Tibial nerve (tissue), 4 donors: ENCODE data around the gene BRD7.

Experiments
- CTCF ChIP-seq, 5 experiments: fragments of 200-600 bp in 3 of 5; fragments of 450-650 bp in 2 of 5; sonication (generic) in 3 of 5; IDR thresholded peaks; one replicate each; pipeline ENCODE4 v1.5.1; 2016 to 2019; ENCODE audit warnings: antibody characterized with exemption in 5 of 5, mild to moderate bottlenecking in 3 of 5, moderate library complexity in 2 of 5
- EP300 ChIP-seq, 2 donors: sonication (generic); formaldehyde crosslinking; IDR thresholded peaks; one replicate each; pipeline ENCODE4 v1.6.1; 2017; ENCODE audit warnings: antibody characterized with exemption in 2 of 2, mild to moderate bottlenecking in 1 of 2
- POLR2A ChIP-seq, 2 donors: fragments of 450-650 bp; IDR thresholded peaks; one replicate each; pipeline ENCODE4 v1.6.1; 2017; ENCODE audit warnings: antibody characterized with exemption in 2 of 2, mild to moderate bottlenecking in 2 of 2, moderate library complexity in 2 of 2

- TF ChIP-seq CTCF (IDR thresholded peaks at IDR 0.05) (no peak), POLR2A (IDR thresholded peaks at IDR 0.05) (no peak), EP300 (IDR thresholded peaks at IDR 0.05) (no peak)
Measured at GRCh38 chr16:50293041-50293783, 75.6 kb downstream of the BRD7 start.
